ENCODE measurements around the gene CFDP1.

CFDP1 gene

DNA sequence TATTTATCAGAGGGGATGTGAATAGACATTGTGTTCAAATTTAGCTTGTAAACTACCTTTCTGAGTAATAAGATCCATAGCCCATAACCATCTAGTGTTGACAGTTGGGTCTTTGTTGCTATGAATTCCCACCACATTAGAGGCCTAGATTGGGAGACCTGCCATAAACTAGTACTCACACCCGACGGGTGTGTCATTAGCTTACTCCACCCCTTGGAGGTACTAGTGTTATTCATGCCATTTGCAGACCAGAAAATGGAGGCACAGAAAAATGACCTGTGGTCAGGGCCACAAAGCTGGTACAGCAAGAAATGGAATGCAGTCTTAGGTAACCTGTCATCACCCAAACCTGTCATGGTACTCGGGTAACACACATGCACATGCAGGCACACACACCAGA lies 140.6 kb downstream of the CFDP1 start:
- no peaks in the 10 kb centered on the region for H3K4me1 ChIP-seq (ENCODE audit: insufficient read depth, low read length, severe bottlenecking)
- no peaks in the 10 kb centered on the region for H3F3A ChIP-seq (ENCODE audit: insufficient read depth, low read length)
- TF ChIP-seq EZH2 (IDR thresholded peaks at IDR 0.05; ENCODE audit: borderline replicate concordance, low read length), result no peak
- no peak overlapping the region for H3K4me3 ChIP-seq (ENCODE audit: low read depth, low read length, poor library complexity, severe bottlenecking)
- no peaks in the 10 kb centered on the region for H3K27me3 ChIP-seq (ENCODE audit: insufficient read depth, low read length)
- H3K9ac ChIP-seq (ENCODE audit: low read length), result no peak overlapping the region
- no peaks in the 10 kb centered on the region for H3K79me2 ChIP-seq (ENCODE audit: insufficient read depth, low read length)
- no peak overlapping the region for H2AFZ ChIP-seq (ENCODE audit: low read length)
- no peak overlapping the region for H3K27ac ChIP-seq (ENCODE audit: low read depth, low read length, poor library complexity, severe bottlenecking)
- no peaks in the 10 kb centered on the region for H3K9me3 ChIP-seq (ENCODE audit: low read length)
- H3K9me2 ChIP-seq (ENCODE audit: low read depth, low read length), result no peaks in the 10 kb centered on the region
- H3K4me2 ChIP-seq (ENCODE audit: low read length), result no peak overlapping the region
- H3K36me3 ChIP-seq (ENCODE audit: insufficient read depth, low read length), result peaks cover 41% of the 10 kb centered on the region; the same call in 1 of the 2 replicates
- H4K20me1 ChIP-seq (ENCODE audit: insufficient read depth, low read length), result no peaks in the 10 kb centered on the region

DNA sequence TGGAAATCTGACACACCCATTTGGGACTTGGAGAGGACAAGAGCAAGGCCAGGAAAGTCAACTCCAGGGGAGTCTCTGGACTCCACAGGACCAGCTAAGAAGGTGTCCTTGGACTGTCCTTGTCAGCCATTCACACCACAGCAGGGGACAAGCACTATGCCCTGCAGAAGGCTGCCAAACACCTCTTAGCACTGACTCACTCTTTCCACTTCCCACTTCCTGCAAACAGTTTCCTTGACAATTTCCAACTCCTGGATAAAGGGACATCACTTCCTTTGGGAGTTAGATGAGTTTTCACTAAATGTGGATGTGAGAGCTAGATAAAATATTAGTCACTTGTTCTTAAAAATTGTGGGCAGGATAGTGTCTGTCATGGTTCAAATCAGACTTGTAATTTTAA lies 144.1 kb downstream of the CFDP1 start:
- H2AFZ ChIP-seq (ENCODE audit: low read length), result no peak overlapping the region
- H3K27me3 ChIP-seq (ENCODE audit: insufficient read depth, low read length), result no peaks in the 10 kb centered on the region
- H3K4me3 ChIP-seq (ENCODE audit: low read depth, low read length, poor library complexity, severe bottlenecking), result no peak overlapping the region
- H3K9me2 ChIP-seq (ENCODE audit: low read depth, low read length), result no peaks in the 10 kb centered on the region
- no peak for TF ChIP-seq CTCF (IDR thresholded peaks at IDR 0.05; ENCODE audit: low read length)
- TF ChIP-seq EZH2 (IDR thresholded peaks at IDR 0.05; ENCODE audit: borderline replicate concordance, low read length), result no peak
- H3K27ac ChIP-seq (ENCODE audit: low read depth, low read length, poor library complexity, severe bottlenecking), result no peak overlapping the region
- no peaks in the 10 kb centered on the region for H3K79me2 ChIP-seq (ENCODE audit: insufficient read depth, low read length)
- H3K9me3 ChIP-seq (ENCODE audit: low read length), result no peaks in the 10 kb centered on the region
- H3F3A ChIP-seq (ENCODE audit: insufficient read depth, low read length), result no peaks in the 10 kb centered on the region
- no peak overlapping the region for H3K4me2 ChIP-seq (ENCODE audit: low read length)
- no peaks in the 10 kb centered on the region for H3K4me1 ChIP-seq (ENCODE audit: insufficient read depth, low read length, severe bottlenecking)
- peaks cover 27% of the 10 kb centered on the region; the same call in 1 of the 2 replicates for H3K36me3 ChIP-seq (ENCODE audit: insufficient read depth, low read length)
- no peak overlapping the region for H3K9ac ChIP-seq (ENCODE audit: low read length)
- no peaks in the 10 kb centered on the region for H4K20me1 ChIP-seq (ENCODE audit: insufficient read depth, low read length)

DNA sequence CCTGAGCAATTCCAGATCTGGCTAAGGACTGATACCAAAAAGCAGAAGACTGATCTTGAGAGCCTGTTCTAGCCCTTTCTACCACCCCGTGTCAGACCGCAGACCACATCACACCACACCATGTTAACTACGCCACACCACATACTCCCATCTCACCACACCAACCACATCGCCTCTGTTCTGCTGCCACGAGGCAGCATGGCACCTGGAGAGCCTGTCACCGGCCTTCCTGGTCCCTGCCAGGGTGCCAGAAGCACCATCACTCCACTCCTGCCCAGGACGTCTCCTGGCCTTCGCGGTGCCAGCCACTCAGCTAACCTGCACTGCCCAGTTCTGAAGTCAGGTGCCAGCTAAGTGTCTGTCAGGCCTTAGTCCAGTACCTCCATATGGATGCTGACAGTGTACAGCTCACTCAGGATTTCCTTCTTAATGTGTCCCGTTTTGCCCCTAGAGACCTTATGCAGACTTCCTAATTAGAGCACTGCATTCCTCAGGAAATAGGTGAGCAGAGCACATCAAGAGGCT lies 144.6 kb downstream of the CFDP1 start:
- H3K4me2 ChIP-seq (ENCODE audit: low read length), result no peak overlapping the region
- H3K9me2 ChIP-seq (ENCODE audit: low read depth, low read length), result no peaks in the 10 kb centered on the region
- TF ChIP-seq CTCF (IDR thresholded peaks at IDR 0.05; ENCODE audit: low read length) (no peak), EZH2 (IDR thresholded peaks at IDR 0.05; ENCODE audit: borderline replicate concordance, low read length) (no peak)
- H3F3A ChIP-seq (ENCODE audit: insufficient read depth, low read length), result no peaks in the 10 kb centered on the region
- no peaks in the 10 kb centered on the region for H3K4me1 ChIP-seq (ENCODE audit: insufficient read depth, low read length, severe bottlenecking)
- no peak overlapping the region for H3K27ac ChIP-seq (ENCODE audit: low read depth, low read length, poor library complexity, severe bottlenecking)
- H3K27me3 ChIP-seq (ENCODE audit: insufficient read depth, low read length), result no peaks in the 10 kb centered on the region
- no peak overlapping the region for H3K4me3 ChIP-seq (ENCODE audit: low read depth, low read length, poor library complexity, severe bottlenecking)
- no peaks in the 10 kb centered on the region for H4K20me1 ChIP-seq (ENCODE audit: insufficient read depth, low read length)
- H2AFZ ChIP-seq (ENCODE audit: low read length), result no peak overlapping the region
- no peaks in the 10 kb centered on the region for H3K9me3 ChIP-seq (ENCODE audit: low read length)
- no peak overlapping the region for H3K9ac ChIP-seq (ENCODE audit: low read length)
- H3K36me3 ChIP-seq (ENCODE audit: insufficient read depth, low read length), result peaks cover 27% of the 10 kb centered on the region; the same call in 1 of the 2 replicates
- H3K79me2 ChIP-seq (ENCODE audit: insufficient read depth, low read length), result no peaks in the 10 kb centered on the region

- H3K4me3 ChIP-seq (ENCODE audit: low read depth, low read length, poor library complexity, severe bottlenecking), result no peak overlapping the region
- no peaks in the 10 kb centered on the region for H3K4me1 ChIP-seq (ENCODE audit: insufficient read depth, low read length, severe bottlenecking)
- H3K27ac ChIP-seq (ENCODE audit: low read depth, low read length, poor library complexity, severe bottlenecking), result no peak overlapping the region
- H3K9ac ChIP-seq (ENCODE audit: low read length), result no peak overlapping the region
- no peak overlapping the region for H2AFZ ChIP-seq (ENCODE audit: low read length)
- no peaks in the 10 kb centered on the region for H3K9me3 ChIP-seq (ENCODE audit: low read length)
- TF ChIP-seq EZH2 (IDR thresholded peaks at IDR 0.05; ENCODE audit: borderline replicate concordance, low read length) (no peak), CTCF (IDR thresholded peaks at IDR 0.05; ENCODE audit: low read length) (no peak)
- peaks cover 24% of the 10 kb centered on the region; the same call in 1 of the 2 replicates for H3K36me3 ChIP-seq (ENCODE audit: insufficient read depth, low read length)
- no peak overlapping the region for H3K4me2 ChIP-seq (ENCODE audit: low read length)
- H3K27me3 ChIP-seq (ENCODE audit: insufficient read depth, low read length), result no peaks in the 10 kb centered on the region
- H3F3A ChIP-seq (ENCODE audit: insufficient read depth, low read length), result no peaks in the 10 kb centered on the region
- no peaks in the 10 kb centered on the region for H4K20me1 ChIP-seq (ENCODE audit: insufficient read depth, low read length)
- H3K9me2 ChIP-seq (ENCODE audit: low read depth, low read length), result no peaks in the 10 kb centered on the region
- no peaks in the 10 kb centered on the region for H3K79me2 ChIP-seq (ENCODE audit: insufficient read depth, low read length)
Measured at GRCh38 chr16:75288181-75288580, 145.1 kb downstream of the CFDP1 start.

All from OCI-LY1 (cell line).